Measurements from ENCODE around the gene MPPE1.
"Not testable (repeated sequence)": the region's sequence is repeated elsewhere in the genome, so short reads cannot be mapped to it uniquely, and the experiment has no call there.

MPPE1 gene

GRCh38 chr18:11859282-11859830, 48.8 kb downstream of the MPPE1 start:
- FAIRE-seq (no peak), DNase-seq (ENCODE audit: low spot score) (peak; percentile 32)

GRCh38 chr18:11857177-11857887, 50.8 kb downstream of the MPPE1 start:
- peak; percentile 95 for FAIRE-seq
- peak; percentile 89 for DNase-seq (ENCODE audit: low spot score)

- not testable (repeated sequence) for FAIRE-seq; DNase-seq (ENCODE audit: low spot score)
These were observed 53.6 kb downstream of the MPPE1 start for GRCh38 chr18:11854554-11854953.

- no peak for FAIRE-seq
- DNase-seq (ENCODE audit: low spot score), result peak; percentile 40
These were observed 56.2 kb downstream of the MPPE1 start for GRCh38 chr18:11851806-11852337.

- peak; percentile 99 for DNase-seq (ENCODE audit: low spot score)
- peak; percentile 82 for FAIRE-seq
These were observed 56.8 kb downstream of the MPPE1 start, which contains the start of gene CHMP1B for GRCh38 chr18:11851146-11851805. TSS of gene CHMP1B (plus strand) at chr18:11851413. CDS start at chr18:11851512, 99 bp downstream.

- no peak for FAIRE-seq
These were observed 57.3 kb downstream of the MPPE1 start for GRCh38 chr18:11850821-11851145.

GRCh38 chr18:11849841-11850634, 58.1 kb downstream of the MPPE1 start:
- DNase-seq (ENCODE audit: low spot score), result peak; percentile 82
- FAIRE-seq, result peak; percentile 85

More at GRCh38 chr18:11850821-11851145, 57.3 kb downstream of the MPPE1 start:
- peak; percentile 39 for DNase-seq (ENCODE audit: low spot score)

- DNase-seq (ENCODE audit: low spot score) (no peak), FAIRE-seq (no peak)
These were observed 58.8 kb downstream of the MPPE1 start for GRCh38 chr18:11849279-11849678.

- FAIRE-seq (no peak), DNase-seq (ENCODE audit: low spot score) (no peak)
These were observed 60.3 kb downstream of the MPPE1 start for GRCh38 chr18:11847811-11848210.

- no peak for FAIRE-seq
- no peak for DNase-seq (ENCODE audit: low spot score)
These were observed 62.5 kb downstream of the MPPE1 start for GRCh38 chr18:11845654-11846053.

GRCh38 chr18:11844436-11844835, 63.7 kb downstream of the MPPE1 start:
- DNase-seq (ENCODE audit: low spot score) (no peak), FAIRE-seq (no peak)

- no peak for DNase-seq (ENCODE audit: low spot score)
- peak; percentile 53 for FAIRE-seq
These were observed 65.6 kb downstream of the MPPE1 start for GRCh38 chr18:11842562-11842961.

GRCh38 chr18:11840493-11840892, 67.6 kb downstream of the MPPE1 start:
- FAIRE-seq, result peak; percentile 44
- no peak for DNase-seq (ENCODE audit: low spot score)

- FAIRE-seq (no peak), DNase-seq (ENCODE audit: low spot score) (no peak)
These were observed 68.6 kb downstream of the MPPE1 start for GRCh38 chr18:11839556-11839955.

- no peak for DNase-seq (ENCODE audit: low spot score)
- FAIRE-seq, result no peak
These were observed 73.3 kb downstream of the MPPE1 start for GRCh38 chr18:11834772-11835171.

All from urothelium cell line (cell line).